GM10266 (cell line): ENCODE data around the gene NBEA.

Experiments
- DNase-seq: peaks from one replicate; pipeline ENCODE4 v3.0.0; 2012; ENCODE audit errors: extremely low spot score
- CTCF ChIP-seq: IDR thresholded peaks from 2 replicates; pipeline ENCODE4 v1.5.1; 2012; ENCODE audit warnings: mild to moderate bottlenecking, low read depth; ENCODE audit not compliant: control insufficient read depth, insufficient read depth; ENCODE audit errors: missing control alignments

The NBEA gene

GRCh38 chr13:35146686-35147085, 204.6 kb downstream of the NBEA start:
- DNase-seq: no peak
- TF ChIP-seq CTCF: no peak

GRCh38 chr13:35157143-35157755, 215.2 kb downstream of the NBEA start:
- DNase-seq: peak; percentile 23
- TF ChIP-seq CTCF: peak; percentile 60

- TF ChIP-seq CTCF: no peak
- no peak for DNase-seq
Observed at GRCh38 chr13:35159041-35159440, 217.0 kb downstream of the NBEA start.

- DNase-seq: no peak
- TF ChIP-seq CTCF: no peak
Observed at GRCh38 chr13:35160896-35161295, 218.8 kb downstream of the NBEA start.

GRCh38 chr13:35162420-35162819, 220.3 kb downstream of the NBEA start:
- TF ChIP-seq CTCF: no peak
- DNase-seq: no peak

- DNase-seq: peak; percentile 8
- TF ChIP-seq CTCF: no peak
Observed at GRCh38 chr13:35163674-35164073, 221.6 kb downstream of the NBEA start.

- peak; percentile 45 for TF ChIP-seq CTCF
Observed at GRCh38 chr13:35164324-35164932, 222.4 kb downstream of the NBEA start.

More at GRCh38 chr13:35164324-35164932, 222.4 kb downstream of the NBEA start:
- peak; percentile 14 for DNase-seq
